HG02840 (cell line): ENCODE results near the gene PIP5K1B.
A peak's percentile ranks its signal among the peaks of the same experiment; 100 is the strongest.
"Not testable (repeated sequence)": the region's sequence is repeated elsewhere in the genome, so short reads cannot be mapped to it uniquely, and the experiment has no call there.

Source experiments
- ATAC-seq: cut with Tn5 transposase; IDR thresholded peaks from one replicate; pipeline ENCODE4 v1.9.1; 2021; ENCODE audit warnings: mild to moderate bottlenecking, moderate library complexity, moderate number of reproducible peaks; ENCODE audit not compliant: unreplicated experiment, low FRiP score

PIP5K1B gene

GRCh38 chr9:68974431-68974830, 269.4 kb downstream of the PIP5K1B start:
- peak; percentile 92 for ATAC-seq

- no peak for ATAC-seq
These were observed 269.9 kb downstream of the PIP5K1B start for GRCh38 chr9:68974901-68975300.

- ATAC-seq, result no peak
These were observed 270.5 kb downstream of the PIP5K1B start for GRCh38 chr9:68975365-68976043.

- ATAC-seq, result no peak
These were observed 273.0 kb downstream of the PIP5K1B start for GRCh38 chr9:68978066-68978465.

- no peak for ATAC-seq
These were observed 273.5 kb downstream of the PIP5K1B start for GRCh38 chr9:68978501-68978900.

- ATAC-seq, result no peak
These were observed 274.7 kb downstream of the PIP5K1B start for GRCh38 chr9:68979538-68980314.

GRCh38 chr9:68980341-68980914, 275.4 kb downstream of the PIP5K1B start:
- ATAC-seq, result no peak

GRCh38 chr9:68981789-68982188, 276.7 kb downstream of the PIP5K1B start:
- ATAC-seq, result peak; percentile 48

- ATAC-seq, result no peak
These were observed 278.0 kb downstream of the PIP5K1B start for GRCh38 chr9:68983008-68983411.

GRCh38 chr9:68983522-68984424, 278.7 kb downstream of the PIP5K1B start:
- no peak for ATAC-seq

GRCh38 chr9:68986949-68987348, 281.9 kb downstream of the PIP5K1B start:
- ATAC-seq, result not testable (repeated sequence)

- ATAC-seq, result no peak
These were observed 286.4 kb downstream of the PIP5K1B start for GRCh38 chr9:68991457-68991856.

GRCh38 chr9:68995776-68996175, 290.7 kb downstream of the PIP5K1B start:
- no peak for ATAC-seq

- ATAC-seq, result no peak
These were observed 291.4 kb downstream of the PIP5K1B start for GRCh38 chr9:68996462-68996861.

GRCh38 chr9:68997666-68998065, 292.6 kb downstream of the PIP5K1B start:
- no peak for ATAC-seq

- ATAC-seq, result no peak
These were observed 293.3 kb downstream of the PIP5K1B start for GRCh38 chr9:68998385-68998784.

- ATAC-seq, result no peak
These were observed 293.8 kb downstream of the PIP5K1B start for GRCh38 chr9:68998812-68999211.

GRCh38 chr9:68999393-69000105, 294.5 kb downstream of the PIP5K1B start:
- ATAC-seq, result peak; percentile 69

- ATAC-seq, result no peak
These were observed 296.9 kb downstream of the PIP5K1B start for GRCh38 chr9:69001921-69002320.

GRCh38 chr9:69003051-69003450, 298.0 kb downstream of the PIP5K1B start:
- ATAC-seq, result no peak
